ENCODE results near the gene NDUFA6. TPM values are rescaled to one million over a fixed set of nuclear protein-coding genes. Genes with fewer than 3 reads are reported as not detected.

The NDUFA6 gene
- total and polyA plus RNA-seq, 2 of the 13 experiments (the other 11 are each of a cell fraction or from before 2014, with no cell fraction given) = 68.5 to 87.8 TPM

GRCh38 chr22:42064629-42065028, 25.9 kb downstream of the NDUFA6 start (continued):
- peak; percentile 40 for TF ChIP-seq SALL1 (CRISPR knock-in tag; IDR thresholded peaks at IDR 0.05)

DNA sequence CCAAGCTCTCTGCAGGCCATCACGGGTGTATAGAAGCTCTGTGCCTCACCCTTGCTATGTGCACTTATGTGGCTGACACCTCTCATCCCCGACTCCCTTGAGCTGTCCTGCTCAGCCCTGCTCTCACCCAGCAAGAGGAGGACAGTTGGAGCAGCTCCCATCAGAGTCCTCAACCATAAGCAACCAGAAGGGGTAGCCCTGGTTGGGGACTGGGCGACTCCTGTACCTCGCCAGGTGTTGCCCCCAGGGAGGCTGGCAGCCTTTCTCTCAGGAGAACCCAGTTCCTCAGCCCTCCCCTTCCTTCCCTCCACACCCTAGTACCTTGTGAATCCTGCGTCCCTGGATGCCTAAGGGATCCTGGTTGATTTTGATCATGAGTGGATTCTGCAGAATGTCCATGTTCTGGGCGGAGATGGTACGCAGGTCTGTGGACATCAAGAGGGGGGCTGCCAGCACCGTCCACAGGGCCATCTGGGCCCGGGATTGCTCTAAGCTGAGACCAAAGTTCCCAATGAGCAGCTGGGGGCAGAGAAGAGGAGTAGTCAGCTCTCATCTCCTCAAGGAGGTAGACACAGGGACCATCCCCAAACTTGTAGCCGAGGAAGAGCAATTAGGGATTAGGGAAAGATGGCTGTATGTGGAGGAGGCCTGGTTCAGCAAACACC, 27.9 kb downstream of the NDUFA6 start:
- no peak overlapping the region for H3K4me3 ChIP-seq (replicated peaks in 1 of 3; ENCODE audit: insufficient read depth in 1 of 3, low read depth in 2 of 3, low read length in 3 of 3)
- H3K36me3 ChIP-seq (replicated peaks in 1 of 2; ENCODE audit: control insufficient read depth in 1 of 2, insufficient read depth in 2 of 2, low read length in 2 of 2) = peaks cover 12% of the 10 kb centered on the region in 2 experiments; a peak in 4 of 5 replicates
- no peaks in the 10 kb centered on the region for H4K20me1 ChIP-seq (ENCODE audit: insufficient read depth, low read length)
- POLR2A ChIA-PET = no interaction called here
- no TSS peak for BruUV-seq (replicated peaks)
- FAIRE-seq = no peak
- H3K9ac ChIP-seq (ENCODE audit: insufficient read depth, low read depth, low read length) = no peak overlapping the region
- peaks cover 11% of the 10 kb centered on the region for H3K4me1 ChIP-seq (ENCODE audit: insufficient read depth, low read length)
- no peaks in the 10 kb centered on the region for H3K79me2 ChIP-seq (ENCODE audit: insufficient read depth, low read length)
- H3K9me3 ChIP-seq (ENCODE audit: low read length) = no peaks in the 10 kb centered on the region
- CTCF ChIA-PET (ENCODE audit: low intra/inter-chr PET ratio, low total read pairs) = no interaction called here
- in situ Hi-C loops (cut with HindIII; ENCODE audit: extremely low pct_ligation_motif_present, low pct_unique_long_range_greater_than_20kb) (no loop called here), intact Hi-C loops (cut with micrococcal nuclease; ENCODE audit: unreplicated experiment) (no loop called here)
- 96% methylated on average over 7 of the region's 10 CpGs for WGBS (ENCODE audit: low lambda C conversion rate)
- no peak for TF ChIP-seq ARNTL (CRISPR knock-in tag; IDR thresholded peaks at IDR 0.05)
- TF ChIP-seq GRHL1 (CRISPR knock-in tag; conservative IDR thresholded peaks at IDR 0.05) = no peak
- TF ChIP-seq, protein P1, sequence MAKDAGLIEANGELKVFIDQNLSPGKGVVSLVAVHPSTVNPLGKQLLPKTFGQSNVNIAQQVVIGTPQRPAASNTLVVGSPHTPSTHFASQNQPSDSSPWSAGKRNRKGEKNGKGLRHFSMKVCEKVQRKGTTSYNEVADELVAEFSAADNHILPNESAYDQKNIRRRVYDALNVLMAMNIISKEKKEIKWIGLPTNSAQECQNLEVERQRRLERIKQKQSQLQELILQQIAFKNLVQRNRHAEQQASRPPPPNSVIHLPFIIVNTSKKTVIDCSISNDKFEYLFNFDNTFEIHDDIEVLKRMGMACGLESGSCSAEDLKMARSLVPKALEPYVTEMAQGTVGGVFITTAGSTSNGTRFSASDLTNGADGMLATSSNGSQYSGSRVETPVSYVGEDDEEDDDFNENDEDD (CRISPR knock-in tag; IDR thresholded peaks at IDR 0.05; ENCODE audit: borderline replicate concordance) = no peak
- no peak for TF ChIP-seq ZNF343 (CRISPR knock-in tag; IDR thresholded peaks at IDR 0.05)
- no peak for TF ChIP-seq HMG20A (CRISPR knock-in tag; IDR thresholded peaks at IDR 0.05; ENCODE audit: borderline replicate concordance)
- TF ChIP-seq SPEN (CRISPR knock-in tag; IDR thresholded peaks at IDR 0.05; ENCODE audit: low read depth) = no peak
- TF ChIP-seq GATAD2A (CRISPR knock-in tag; IDR thresholded peaks at IDR 0.05) = no peak
- no peak for TF ChIP-seq ZNF83 (CRISPR knock-in tag; IDR thresholded peaks at IDR 0.05; ENCODE audit: borderline replicate concordance)
- TF ChIP-seq AGO1 (IDR thresholded peaks at IDR 0.05; ENCODE audit: low read depth, low read length, poor library complexity, severe bottlenecking) = no peak
- TF ChIP-seq REXO4 (CRISPR knock-in tag; IDR thresholded peaks at IDR 0.05; ENCODE audit: borderline replicate concordance) = no peak
- H3K27ac ChIP-seq (ENCODE audit: extremely low read length, insufficient read depth, low read length) = no peak overlapping the region
- H2AFZ ChIP-seq (ENCODE audit: low read length) = no peak overlapping the region
- no peak for DNase-seq (ENCODE audit: low spot score)
- no peak for ATAC-seq
- no peak overlapping the region for H3K4me2 ChIP-seq (ENCODE audit: low read depth, low read length)
- no peaks in the 10 kb centered on the region for H3K27me3 ChIP-seq (ENCODE audit: control insufficient read depth in 1 of 2, insufficient read depth in 2 of 2, low read length in 2 of 2)

Measured in HepG2 (cell line).